Ecto neural progenitor cell (in vitro differentiated cells): ENCODE measurements around the gene CRAT.

ENCODE experiments used
- DNase-seq: peaks from one replicate; pipeline ENCODE4 v3.0.0-alpha.2; 2018; ENCODE audit warnings: low spot score

CRAT gene

DNA sequence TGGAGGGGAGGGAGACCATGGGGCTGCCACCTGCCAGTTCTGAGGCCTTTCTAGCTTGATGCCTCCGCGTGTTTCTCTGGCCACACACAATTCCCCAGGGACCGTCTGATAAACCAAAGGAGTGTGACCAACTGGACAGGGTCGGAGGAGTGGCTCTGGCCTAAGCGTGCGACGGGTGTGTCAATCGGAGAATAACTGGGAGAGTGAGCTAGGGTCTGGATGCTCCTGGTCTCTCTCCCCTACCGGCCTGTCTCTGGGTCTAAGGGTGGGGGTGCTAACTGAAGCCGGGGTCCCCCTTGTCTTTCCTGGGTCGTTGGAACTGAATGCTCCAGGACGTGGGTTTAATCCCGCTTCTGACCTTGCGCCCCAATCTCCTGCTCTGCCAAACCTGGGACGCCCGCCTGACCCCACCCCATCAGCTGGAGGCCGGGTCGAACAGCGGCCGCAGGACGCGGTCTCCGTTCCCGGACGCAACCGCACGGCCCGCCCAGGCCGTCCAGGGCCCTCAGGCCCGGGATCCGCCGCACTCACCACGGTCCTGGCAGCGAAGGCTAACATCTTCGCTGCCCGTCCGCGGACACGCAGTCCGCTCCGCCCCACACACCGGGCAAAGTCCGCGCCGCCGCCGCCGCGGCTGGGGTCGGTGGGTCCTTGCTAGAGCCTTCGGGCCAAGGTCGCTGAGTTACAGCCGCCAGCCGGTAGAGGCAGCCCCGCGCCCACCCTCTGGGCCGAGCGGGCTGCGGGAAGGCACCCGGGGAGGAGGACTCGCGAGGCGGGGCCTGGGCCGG lies 447 bp downstream of the CRAT start:
- DNase-seq = peak; percentile 57

- DNase-seq = no peak
These were observed 1.1 kb downstream of the CRAT start for GRCh38 chr9:129109537-129109903.

- DNase-seq = no peak
These were observed 1.6 kb downstream of the CRAT start for GRCh38 chr9:129108805-129109536.

GRCh38 chr9:129108083-129108804 lies 2.3 kb downstream of the CRAT start:
- no peak for DNase-seq

GRCh38 chr9:129107651-129108050 lies 2.9 kb downstream of the CRAT start:
- no peak for DNase-seq

DNA sequence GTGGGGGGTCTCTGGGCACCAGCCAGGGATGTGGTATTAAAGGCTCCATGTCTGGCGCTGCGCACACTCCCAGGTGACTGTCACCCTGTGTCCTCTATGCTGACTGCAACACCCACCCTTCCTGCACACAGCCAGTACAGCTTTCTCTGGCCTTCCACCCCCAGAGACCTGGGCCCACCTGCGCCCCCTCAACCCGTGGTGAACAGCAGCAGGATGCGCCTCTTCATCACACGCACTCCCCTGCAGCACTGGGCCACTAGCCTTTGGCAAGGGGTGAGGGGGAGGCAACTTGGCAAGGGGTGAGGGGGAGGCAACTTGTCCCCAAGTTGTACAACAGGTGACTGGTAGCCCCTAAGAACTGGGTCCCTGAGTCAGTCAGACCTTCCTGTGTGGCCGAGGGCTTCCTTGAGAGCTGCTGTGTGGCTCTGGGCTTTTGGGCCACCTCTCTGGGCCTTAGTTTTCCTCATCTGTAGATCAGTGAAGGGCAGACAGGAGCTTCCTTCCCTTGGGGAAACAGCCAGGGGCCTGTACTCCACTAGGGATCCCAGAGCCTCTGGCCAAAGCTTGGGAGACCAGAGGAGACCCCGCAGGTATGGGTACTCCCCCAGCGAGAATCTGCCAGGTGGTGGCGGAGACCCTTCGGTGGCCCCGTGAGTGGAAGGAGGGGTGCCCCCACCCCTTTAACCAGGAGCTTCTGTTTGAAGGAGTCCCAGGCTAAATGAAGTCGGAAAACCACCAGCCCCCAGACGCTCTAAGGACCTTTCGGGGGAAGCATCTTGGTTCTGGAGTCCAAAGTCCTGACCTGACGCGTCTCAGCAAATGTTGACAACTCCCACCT lies 4.5 kb downstream of the CRAT start:
- no peak for DNase-seq

DNA sequence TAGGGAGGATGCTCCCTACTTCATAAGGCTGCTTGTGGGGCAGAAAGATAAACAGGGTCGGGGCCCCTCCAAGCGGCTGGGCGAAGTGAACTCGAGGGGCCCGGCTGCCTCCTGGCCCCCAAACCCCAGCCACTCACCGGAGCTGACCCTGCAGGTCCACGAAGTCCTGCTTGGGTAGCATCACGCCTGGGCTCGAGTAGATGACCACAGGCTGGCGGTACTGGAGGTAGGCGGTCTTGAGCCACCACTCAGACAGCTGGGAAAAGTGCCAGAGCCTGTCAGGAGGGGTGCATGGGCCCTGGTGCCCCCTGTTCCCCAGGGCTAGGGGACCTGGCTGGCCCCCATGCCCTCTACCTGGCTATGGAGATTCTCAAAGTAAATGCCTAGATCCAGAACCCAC lies 6.5 kb downstream of the CRAT start:
- no peak for DNase-seq

- DNase-seq = no peak
These were observed 7.0 kb downstream of the CRAT start for GRCh38 chr9:129103595-129103965.

- DNase-seq = peak; percentile 74
These were observed 7.6 kb downstream of the CRAT start for GRCh38 chr9:129102791-129103594.

GRCh38 chr9:129102095-129102525 lies 8.5 kb downstream of the CRAT start:
- no peak for DNase-seq

GRCh38 chr9:129101279-129101678 lies 9.3 kb downstream of the CRAT start:
- no peak for DNase-seq

GRCh38 chr9:129100383-129101169 lies 10.0 kb downstream of the CRAT start:
- DNase-seq = no peak

GRCh38 chr9:129098328-129098727 lies 12.3 kb downstream of the CRAT start:
- no peak for DNase-seq

DNA sequence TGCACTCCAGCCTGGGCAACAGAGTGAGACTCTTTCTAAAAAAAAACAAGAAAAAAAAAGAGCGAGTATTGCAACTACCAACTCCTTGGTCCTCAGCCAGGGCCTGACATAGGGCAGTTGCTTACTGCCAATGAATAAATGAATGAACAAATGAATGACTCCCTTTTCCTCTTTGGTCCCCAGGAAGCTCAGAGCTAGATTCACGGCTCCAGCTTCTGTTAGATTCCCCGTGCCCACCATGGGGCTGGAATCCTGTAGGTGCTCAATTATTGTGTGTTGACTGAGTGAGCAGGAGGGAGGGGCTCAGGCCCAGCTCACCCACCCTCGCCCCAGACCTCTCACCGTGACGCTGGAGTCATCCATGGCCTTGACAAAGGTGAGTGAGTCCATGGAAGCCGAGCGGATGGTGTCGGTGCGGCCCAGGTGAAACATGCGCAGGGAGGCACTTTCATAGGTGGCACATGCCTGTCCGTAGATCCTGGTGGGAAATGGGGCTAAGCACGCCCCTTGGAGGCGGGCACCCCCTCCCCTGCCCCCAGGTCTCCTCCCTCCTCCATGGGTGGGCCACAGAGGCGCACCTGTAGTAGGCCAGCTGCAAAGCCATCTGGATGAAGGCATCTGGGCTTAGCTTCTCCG lies 12.8 kb downstream of the CRAT start:
- DNase-seq = no peak

DNA sequence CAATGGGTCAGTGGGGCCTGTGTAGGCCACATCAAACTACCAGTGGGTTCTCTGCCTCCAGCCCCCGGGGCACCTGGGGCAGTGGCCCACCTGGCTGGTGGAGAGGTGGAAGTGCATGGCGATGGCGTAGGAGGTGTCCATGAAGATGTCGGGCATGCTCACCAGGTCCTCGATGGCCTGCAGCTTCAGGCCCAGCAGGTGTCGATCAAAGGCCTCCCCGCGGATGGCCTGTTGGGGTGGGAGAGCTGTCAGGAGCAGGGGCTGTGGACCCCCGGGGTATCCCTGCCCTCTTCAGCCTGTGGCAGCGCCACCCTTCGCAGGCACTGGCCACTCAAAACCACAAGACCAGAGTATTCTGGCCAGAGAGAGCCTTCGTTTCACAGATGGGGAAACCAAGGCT lies 14.7 kb downstream of the CRAT start:
- no peak for DNase-seq

DNA sequence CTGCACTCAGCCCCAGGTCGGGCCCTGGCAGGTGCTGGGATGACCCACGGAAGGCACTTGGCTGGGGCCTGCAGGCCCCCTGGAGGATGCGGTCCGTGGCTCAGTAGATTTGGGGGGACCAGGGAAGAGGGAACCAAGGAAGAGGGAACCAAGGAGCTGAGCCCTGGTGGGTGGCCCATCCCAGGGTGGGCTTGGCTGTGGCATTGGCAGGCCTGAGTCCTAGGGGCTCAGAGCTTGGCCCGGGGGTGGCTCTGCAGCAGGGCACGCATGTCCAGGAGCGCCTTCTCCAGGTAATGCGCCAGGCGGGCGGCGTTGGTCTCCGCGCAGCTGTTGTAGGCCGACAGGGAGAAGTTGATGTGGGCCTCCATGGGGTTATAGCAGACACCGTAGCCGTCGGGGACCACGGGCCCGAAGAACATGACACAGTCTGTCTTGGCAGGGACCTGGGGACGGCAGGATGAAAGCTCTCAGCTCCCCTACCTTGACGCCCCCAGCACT lies 15.4 kb downstream of the CRAT start:
- DNase-seq = no peak

DNA sequence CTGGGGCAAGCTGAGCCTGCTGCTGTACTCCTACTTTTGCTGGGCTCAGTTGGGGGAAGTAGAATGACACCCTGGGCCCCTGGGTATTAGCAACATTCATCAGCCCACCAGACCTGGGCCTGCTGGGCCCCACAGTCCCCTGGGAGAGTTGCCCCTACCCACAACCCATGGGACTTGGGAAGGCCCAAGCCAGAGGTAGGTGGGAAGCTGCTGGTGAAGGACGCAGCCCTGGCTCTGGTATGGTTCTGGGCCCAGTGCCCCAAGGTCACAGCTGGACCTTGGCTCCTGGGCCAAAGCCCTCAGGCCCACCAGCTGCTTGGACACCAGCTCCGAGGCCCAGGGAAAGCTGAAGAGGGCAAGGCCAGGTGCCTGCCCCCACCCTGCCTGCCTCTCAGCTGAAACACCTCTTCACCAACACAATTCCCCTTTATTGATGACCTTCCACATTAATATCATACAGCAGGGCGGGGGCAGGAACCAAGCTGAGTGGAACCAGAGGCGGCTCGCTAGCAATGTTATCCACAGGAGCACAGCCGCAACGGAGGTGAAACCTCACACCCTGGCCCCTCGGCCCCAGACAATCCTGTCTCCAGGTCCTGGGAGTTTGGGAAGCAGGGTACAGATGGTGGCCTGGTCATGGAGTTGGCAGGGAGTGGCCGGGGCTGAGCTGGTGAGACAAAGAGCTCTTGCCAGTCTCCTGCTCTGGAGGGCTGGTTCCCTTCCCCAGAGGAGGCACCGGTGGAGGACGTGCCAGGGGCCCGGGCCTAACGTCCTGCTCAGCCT lies 16.0 kb downstream of the CRAT start:
- DNase-seq = no peak

GRCh38 chr9:129093602-129094386 lies 16.8 kb downstream of the CRAT start:
- no peak for DNase-seq
